ENCODE results near the gene LSP1.
A peak's percentile ranks its signal among the peaks of the same experiment; 100 is the strongest.

DNA sequence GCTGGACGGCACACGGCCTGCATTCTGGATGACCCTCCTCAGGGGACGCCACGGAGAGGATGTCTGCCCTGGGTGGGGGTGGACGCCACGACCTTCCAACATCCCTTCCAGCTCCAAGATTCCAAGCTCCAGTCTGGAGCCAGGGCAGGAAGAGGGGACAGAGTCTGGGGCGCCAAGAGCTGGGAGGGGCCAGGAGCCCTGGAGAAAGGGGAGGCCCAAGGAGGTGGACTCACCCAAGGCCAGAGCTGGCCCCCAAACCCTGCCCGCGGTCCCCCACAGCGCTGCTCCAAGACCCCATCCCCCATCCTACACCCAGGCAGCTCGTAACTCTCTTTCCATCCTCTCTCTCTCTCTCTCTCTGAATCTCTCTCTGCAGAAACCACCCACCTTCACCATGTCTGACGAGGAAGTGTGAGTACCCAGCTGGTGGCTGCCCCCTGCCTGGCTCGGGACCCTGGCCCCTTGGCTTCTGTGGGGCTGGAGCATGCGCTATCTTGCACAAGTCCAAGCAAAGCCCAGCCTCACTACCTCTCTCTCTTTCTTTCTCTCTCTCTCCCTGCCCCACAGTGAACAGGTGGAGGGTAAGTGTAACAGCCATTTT lies 69.7 kb downstream of the LSP1 start:
- TF ChIP-seq, protein P1, sequence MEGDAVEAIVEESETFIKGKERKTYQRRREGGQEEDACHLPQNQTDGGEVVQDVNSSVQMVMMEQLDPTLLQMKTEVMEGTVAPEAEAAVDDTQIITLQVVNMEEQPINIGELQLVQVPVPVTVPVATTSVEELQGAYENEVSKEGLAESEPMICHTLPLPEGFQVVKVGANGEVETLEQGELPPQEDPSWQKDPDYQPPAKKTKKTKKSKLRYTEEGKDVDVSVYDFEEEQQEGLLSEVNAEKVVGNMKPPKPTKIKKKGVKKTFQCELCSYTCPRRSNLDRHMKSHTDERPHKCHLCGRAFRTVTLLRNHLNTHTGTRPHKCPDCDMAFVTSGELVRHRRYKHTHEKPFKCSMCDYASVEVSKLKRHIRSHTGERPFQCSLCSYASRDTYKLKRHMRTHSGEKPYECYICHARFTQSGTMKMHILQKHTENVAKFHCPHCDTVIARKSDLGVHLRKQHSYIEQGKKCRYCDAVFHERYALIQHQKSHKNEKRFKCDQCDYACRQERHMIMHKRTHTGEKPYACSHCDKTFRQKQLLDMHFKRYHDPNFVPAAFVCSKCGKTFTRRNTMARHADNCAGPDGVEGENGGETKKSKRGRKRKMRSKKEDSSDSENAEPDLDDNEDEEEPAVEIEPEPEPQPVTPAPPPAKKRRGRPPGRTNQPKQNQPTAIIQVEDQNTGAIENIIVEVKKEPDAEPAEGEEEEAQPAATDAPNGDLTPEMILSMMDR (IDR thresholded peaks at IDR 0.05; ENCODE audit: low read depth, low read length), result no peak
- TF ChIP-seq, protein P2, sequence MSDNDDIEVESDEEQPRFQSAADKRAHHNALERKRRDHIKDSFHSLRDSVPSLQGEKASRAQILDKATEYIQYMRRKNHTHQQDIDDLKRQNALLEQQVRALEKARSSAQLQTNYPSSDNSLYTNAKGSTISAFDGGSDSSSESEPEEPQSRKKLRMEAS (IDR thresholded peaks at IDR 0.05; ENCODE audit: low read depth, low read length), result 0 out of 2 replicates have a peak, but pooled peaks have one; percentile 12
- no peak for TF ChIP-seq MYC (IDR thresholded peaks at IDR 0.05; ENCODE audit: low read depth, low read length)

Data from NB4 (cell line).